PC-3 (cell line): Measurements from ENCODE around the gene EARS2. TPM values are rescaled to one million over a fixed set of nuclear protein-coding genes. Genes with fewer than 3 reads are reported as not detected.

Experiments
- ATAC-seq: fragments of 200-7000 bp; cut with Tn5 transposase; 2 replicates; pipeline ENCODE4 v1.9.1; 2020; ENCODE audit warnings: mild to moderate bottlenecking, moderate library complexity
- Bru-seq: library from RNA; stranded (reverse); fragments of 400-500 nt; gene quantifications from one replicate; lab custom pipeline; 2021; lab: Mats Ljungman, UMichigan
- BruChase-seq, 2 experiments: library from RNA; stranded (reverse); fragments of 400-500 nt; gene quantifications; one replicate each; lab custom pipeline; 2021; lab: Mats Ljungman, UMichigan
- BruUV-seq: library from RNA; stranded (reverse); fragments of 400-500 nt; replicated peaks from 2 replicates; lab custom pipeline; 2021; lab: Mats Ljungman, UMichigan
- CTCF ChIA-PET: fragments of 300-600 bp; sonication (Branson Sonifier 250); formaldehyde crosslinking; loops from one replicate; lab custom pipeline; 2022; ENCODE audit warnings: antibody characterized with exemption; lab: Charles Lee
- POLR2A ChIA-PET: fragments of 300-600 bp; sonication (Branson Sonifier 250); formaldehyde crosslinking; loops from one replicate; lab custom pipeline; 2022; ENCODE audit warnings: antibody characterized with exemption; ENCODE audit not compliant: unreplicated experiment; lab: Charles Lee
- DNase-seq: peaks from one replicate; pipeline ENCODE4 v3.0.0-alpha.2; 2015
- H2AFZ ChIP-seq: fragments of 300-600 bp; sonication (generic); 2 replicates; pipeline ENCODE4 v1.6.0; 2016; ENCODE audit warnings: antibody characterized with exemption, low read length
- H3F3A ChIP-seq: fragments of 300-600 bp; sonication (generic); one replicate; pipeline ENCODE4 v1.6.0; 2017; ENCODE audit warnings: antibody characterized with exemption, low read length, control low read depth, mild to moderate bottlenecking; ENCODE audit not compliant: unreplicated experiment
- H3K27ac ChIP-seq: fragments of 300-600 bp; sonication (generic); 2 replicates; pipeline ENCODE4 v1.5.1; 2016; ENCODE audit warnings: mild to moderate bottlenecking, low read length
- H3K27me3 ChIP-seq: fragments of 300-600 bp; sonication (generic); 2 replicates; pipeline ENCODE4 v1.6.1; 2016; ENCODE audit warnings: low read length, mixed read lengths
- H3K36me3 ChIP-seq: fragments of 300-600 bp; sonication (generic); 2 replicates; pipeline ENCODE4 v1.6.1; 2016; ENCODE audit warnings: low read depth, mixed run types, low read length, mixed read lengths
- H3K4me1 ChIP-seq: fragments of 300-600 bp; sonication (generic); 2 replicates; pipeline ENCODE4 v1.5.1; 2016; ENCODE audit warnings: low read length; ENCODE audit not compliant: insufficient read depth
- H3K4me2 ChIP-seq: fragments of 300-600 bp; sonication (generic); 2 replicates; pipeline ENCODE4 v1.6.0; 2016; ENCODE audit warnings: low read length
- H3K4me3 ChIP-seq: fragments of 300-600 bp; sonication (generic); 2 replicates; pipeline ENCODE4 v1.5.1; 2016; ENCODE audit warnings: mild to moderate bottlenecking, low read length, mixed read lengths
- H3K79me2 ChIP-seq: fragments of 300-600 bp; sonication (generic); 2 replicates; pipeline ENCODE4 v1.6.1; 2017; ENCODE audit warnings: low read length, mixed read lengths
- H3K9ac ChIP-seq: fragments of 300-600 bp; sonication (generic); 2 replicates; pipeline ENCODE4 v1.6.0; 2016; ENCODE audit warnings: mild to moderate bottlenecking, low read length
- H3K9me2 ChIP-seq: fragments of 300-600 bp; sonication (generic); replicated peaks from 2 replicates; pipeline ENCODE4 v1.6.1; 2016; ENCODE audit warnings: mixed run types, low read length, mixed read lengths
- H3K9me3 ChIP-seq: fragments of 300-600 bp; sonication (generic); 2 replicates; pipeline ENCODE4 v1.6.1; 2016; ENCODE audit warnings: low read length, mixed read lengths
- H4K20me1 ChIP-seq: fragments of 300-600 bp; sonication (generic); 2 replicates; pipeline ENCODE4 v1.6.1; 2016; ENCODE audit warnings: low read length, mixed read lengths
- EZH2 ChIP-seq: fragments of 300-600 bp; sonication (generic); IDR thresholded peaks from one replicate; pipeline ENCODE4 v1.6.1; 2017; ENCODE audit warnings: antibody characterized with exemption, mild to moderate bottlenecking, low read length; ENCODE audit not compliant: unreplicated experiment
- EZH2phosphoT487 ChIP-seq: fragments of 300-600 bp; sonication (generic); IDR thresholded peaks from 2 replicates; pipeline ENCODE4 v1.6.1; 2018; ENCODE audit warnings: mild to moderate bottlenecking, antibody characterized with exemption, low read length, borderline replicate concordance
- intact Hi-C: fragments of 100-400 bp; cut with micrococcal nuclease; formaldehyde crosslinking; loops from 2 replicates; pipeline ENCODE4 v1.9.0; 2023
- long read RNA-seq: library from polyadenylated mRNA; unstranded; transcript quantifications from one replicate; pipeline ENCODE4 v2.0.0, GENCODE V29; 2021; ENCODE audit not compliant: unreplicated experiment
- total RNA-seq: library from RNA; depleted of rRNA; stranded (reverse); fragments of >200 nt; gene quantifications from 2 replicates; pipeline ENCODE4 v1.2.3, GENCODE V29; 2014; rRNA removed
- TF ChIP-seq, protein P1 (sequence below): fragments of 300-600 bp; sonication (generic); conservative IDR thresholded peaks from 2 replicates; pipeline ENCODE4 v1.5.1; 2017; ENCODE audit warnings: antibody characterized with exemption, low read depth, mild to moderate bottlenecking, low read length

EARS2 gene
- total RNA-seq, result 23.7 and 31.6 TPM in 2 replicates
- percentile 60 among the genes with signal in this experiment for Bru-seq, nascent RNA
- percentile 69 among the genes with signal in this experiment for BruChase-seq, experiment 1, labeled RNA remaining after a 6-hour chase
- BruChase-seq, experiment 2, labeled RNA remaining after a 2-hour chase, result percentile 58 among the genes with signal in this experiment
- long read RNA-seq, transcript EARS2-201 (9 exons, 3,961 nt), result major isoform, 14 of 52 reads
- long read RNA-seq, partial matches to known transcripts, result 30 of 52 reads
- long read RNA-seq, other reads (novel, unspliced or antisense), result 3 of 52 reads

DNA sequence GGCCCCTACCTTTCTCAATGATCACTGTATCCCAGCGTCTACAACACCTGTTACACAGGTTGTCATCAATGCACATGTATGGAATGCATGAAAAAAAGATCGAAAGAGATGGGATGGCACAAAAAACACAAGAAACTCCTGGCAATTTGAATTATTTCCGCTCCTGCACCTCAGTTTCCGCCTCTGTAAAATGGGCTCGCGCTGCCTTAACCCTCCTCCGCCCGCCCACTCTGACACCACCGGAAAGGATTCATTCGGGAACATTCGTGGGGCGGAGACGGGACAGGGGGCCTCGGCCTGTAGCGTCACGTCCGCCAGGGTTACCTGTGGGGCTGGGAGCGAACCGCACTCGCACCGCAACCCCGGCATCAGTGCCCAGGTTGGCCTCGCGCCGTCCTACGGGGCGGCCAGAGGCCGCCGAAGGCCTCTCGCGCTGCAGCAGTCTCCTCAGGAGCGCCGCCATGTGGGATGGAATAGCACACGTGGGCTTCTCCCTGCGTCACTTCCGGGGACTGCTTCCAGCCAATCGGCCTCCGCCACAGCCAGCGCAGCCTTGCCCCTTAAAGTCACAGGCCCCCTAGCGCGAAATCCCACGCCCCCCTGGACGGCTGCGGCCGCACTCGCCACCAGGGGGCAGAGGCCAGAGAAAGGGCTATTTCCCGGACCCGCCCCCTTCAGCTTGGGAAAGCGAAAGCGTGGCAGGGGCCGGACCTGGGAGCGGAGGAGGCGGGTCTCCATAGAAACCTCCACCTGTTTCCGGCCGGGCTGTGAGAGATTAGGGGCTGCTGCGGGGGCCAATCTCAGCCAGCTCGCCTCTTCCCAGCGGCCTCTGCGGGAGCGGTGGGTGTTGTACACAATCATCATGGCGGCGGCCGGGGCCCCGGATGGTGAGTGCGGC is at the start of gene EARS2, which contains the start of gene UBFD1:
Gene EARS2, minus strand, starts transcription at position 470 of the 898 bp plus-strand sequence. Its CDS starts 7 bp downstream, at position 463.
Gene UBFD1, plus strand, starts transcription at position 847 of the 898 bp plus-strand sequence. Its CDS starts 16 bp downstream, at position 863.
- no peaks in the 10 kb centered on the region; the same call in 1 of the 2 replicates for H4K20me1 ChIP-seq
- H3K9me3 ChIP-seq, result no peaks in the 10 kb centered on the region
- intact Hi-C loops, result loop anchor here (1.0 to 2.0 kb wide), 3 partner anchors 16 to 172 kb away; partner anchors contain the start of gene GGA2
- peak within 1 kb of the TSS; percentile 95 for H3K27ac ChIP-seq
- H3K36me3 ChIP-seq, result peaks cover 18% of the 10 kb centered on the region
- peak; percentile 91 for ATAC-seq
- H3K9me2 ChIP-seq, result no peaks in the 10 kb centered on the region
- H3K4me3 ChIP-seq, result peak within 1 kb of the TSS; percentile 96
- BruUV-seq, result TSS peak; percentile 70
- H3F3A ChIP-seq, result no peaks in the 10 kb centered on the region
- ChIA-PET CTCF (interaction anchor here (0.8 kb wide), 1 partner anchor 17 kb away, joined by 4 read pairs; no protein-coding TSS in a partner anchor), POLR2A (interaction anchor here (0.7 to 1.0 kb wide), 2 partner anchors 17 to 43 kb away, joined by 3 to 6 read pairs; no protein-coding TSS in a partner anchor)
- TF ChIP-seq, protein P1, sequence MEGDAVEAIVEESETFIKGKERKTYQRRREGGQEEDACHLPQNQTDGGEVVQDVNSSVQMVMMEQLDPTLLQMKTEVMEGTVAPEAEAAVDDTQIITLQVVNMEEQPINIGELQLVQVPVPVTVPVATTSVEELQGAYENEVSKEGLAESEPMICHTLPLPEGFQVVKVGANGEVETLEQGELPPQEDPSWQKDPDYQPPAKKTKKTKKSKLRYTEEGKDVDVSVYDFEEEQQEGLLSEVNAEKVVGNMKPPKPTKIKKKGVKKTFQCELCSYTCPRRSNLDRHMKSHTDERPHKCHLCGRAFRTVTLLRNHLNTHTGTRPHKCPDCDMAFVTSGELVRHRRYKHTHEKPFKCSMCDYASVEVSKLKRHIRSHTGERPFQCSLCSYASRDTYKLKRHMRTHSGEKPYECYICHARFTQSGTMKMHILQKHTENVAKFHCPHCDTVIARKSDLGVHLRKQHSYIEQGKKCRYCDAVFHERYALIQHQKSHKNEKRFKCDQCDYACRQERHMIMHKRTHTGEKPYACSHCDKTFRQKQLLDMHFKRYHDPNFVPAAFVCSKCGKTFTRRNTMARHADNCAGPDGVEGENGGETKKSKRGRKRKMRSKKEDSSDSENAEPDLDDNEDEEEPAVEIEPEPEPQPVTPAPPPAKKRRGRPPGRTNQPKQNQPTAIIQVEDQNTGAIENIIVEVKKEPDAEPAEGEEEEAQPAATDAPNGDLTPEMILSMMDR, result peak; percentile 74
- TF ChIP-seq EZH2phosphoT487, result no peak
- H3K4me1 ChIP-seq, result peaks cover 5% of the 10 kb centered on the region; the same call in 1 of the 2 replicates
- DNase-seq, result peak; percentile 96
- H3K4me2 ChIP-seq, result peak within 1 kb of the TSS; percentile 95
- peak within 1 kb of the TSS; percentile 83 for H2AFZ ChIP-seq
- no peaks in the 10 kb centered on the region for H3K27me3 ChIP-seq
- peaks cover 43% of the 10 kb centered on the region for H3K79me2 ChIP-seq
- peak within 1 kb of the TSS; percentile 99 for H3K9ac ChIP-seq

DNA sequence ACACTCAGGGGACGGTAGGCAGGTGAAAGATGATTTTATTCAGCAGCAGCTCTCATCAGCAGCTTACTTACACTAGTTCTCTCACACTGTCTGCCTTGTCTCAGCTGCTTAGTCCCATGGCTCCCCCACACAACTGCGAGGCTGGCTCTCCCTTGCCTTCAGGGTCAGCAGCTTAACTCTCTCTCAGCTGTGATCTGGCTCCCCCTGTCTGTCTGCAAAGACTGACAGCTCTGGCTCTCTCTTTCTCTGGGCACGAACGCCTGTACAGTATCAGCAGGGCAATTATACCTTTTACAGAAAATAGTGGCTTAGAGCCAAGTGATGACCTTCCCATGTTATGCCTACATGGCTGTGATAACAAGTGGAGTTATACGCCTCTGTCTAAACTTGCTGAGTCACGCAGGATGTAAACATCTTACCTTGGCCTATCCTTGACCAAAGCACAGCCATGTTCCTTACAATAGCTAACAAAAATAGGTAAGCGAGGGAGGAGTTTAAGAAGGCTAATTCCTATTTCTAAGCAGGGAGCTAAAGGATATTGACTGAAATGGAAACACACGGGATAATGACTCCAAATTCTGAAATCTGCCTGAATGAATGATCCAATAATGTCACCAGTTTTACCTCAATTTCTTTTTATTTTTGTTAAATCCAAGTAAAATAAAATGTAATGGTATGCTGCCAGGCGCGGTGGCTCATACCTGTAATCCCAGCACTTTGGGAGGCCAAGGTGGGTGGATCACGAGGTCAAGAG is 40.0 kb upstream of the EARS2 start:
- peaks cover 3% of the 10 kb centered on the region; the same call in 1 of the 2 replicates for H3K4me1 ChIP-seq
- intact Hi-C loops, result no loop called here
- no peak overlapping the region for H2AFZ ChIP-seq
- peaks cover 38% of the 10 kb centered on the region for H3K79me2 ChIP-seq
- no peaks in the 10 kb centered on the region for H3K9me3 ChIP-seq
- CTCF ChIA-PET, result no interaction called here
- no peaks in the 10 kb centered on the region for H3K27me3 ChIP-seq
- ATAC-seq, result no peak; the same call in 1 of the 2 replicates
- no peaks in the 10 kb centered on the region for H3F3A ChIP-seq
- BruUV-seq, result no TSS peak
- DNase-seq, result peak; percentile 20
- no peak overlapping the region for H3K27ac ChIP-seq
- no peak for TF ChIP-seq EZH2
- TF ChIP-seq, protein P1, result peak; percentile 35; the same call in 1 of the 2 replicates
- no peak for TF ChIP-seq EZH2phosphoT487
- H3K9ac ChIP-seq, result no peak overlapping the region
- H3K4me3 ChIP-seq, result no peak overlapping the region
- H3K9me2 ChIP-seq, result no peaks in the 10 kb centered on the region
- no peaks in the 10 kb centered on the region; the same call in none of the 2 replicates for H3K36me3 ChIP-seq
- H3K4me2 ChIP-seq, result no peak overlapping the region
- 0 out of 2 replicates have a peak, but pooled peaks cover 11% of the 10 kb centered on the region for H4K20me1 ChIP-seq
- POLR2A ChIA-PET, result no interaction called here
